ENCODE measurements around the gene SHOX. TPM values are rescaled to one million over a fixed set of nuclear protein-coding genes. Genes with fewer than 3 reads are reported as not detected.

SHOX gene
- total and polyA plus RNA-seq, 7 donors: 0.06 to 0.60 (median 0.32) TPM; not detected in 3

GRCh38 chrX:685120-686032 lies 54.8 kb downstream of the SHOX start:
- intact Hi-C loops (cut with DNase I): no loop called here
- DNase-seq: no peak
- TF ChIP-seq POLR2AphosphoS5 (IDR thresholded peaks at IDR 0.05) (no peak), POLR2A (IDR thresholded peaks at IDR 0.05) (no peak)
- 86 to 89% methylated on average over 13 of the region's 13 CpGs for WGBS, 2 donors
- no peak overlapping the region for H3K4me3 ChIP-seq
- no peaks in the 10 kb centered on the region for H3K9me3 ChIP-seq
- H3K4me1 ChIP-seq: no peaks in the 10 kb centered on the region
- no peaks in the 10 kb centered on the region for H3K36me3 ChIP-seq
- peaks cover 0 to 9% (median 0%) of the 10 kb centered on the region in 3 donors for H3K27me3 ChIP-seq
- H3K27ac ChIP-seq: no peak overlapping the region

GRCh38 chrX:689983-690382 lies 59.4 kb downstream of the SHOX start:
- WGBS, 2 donors: 88 to 95% methylated on average over 7 of the region's 7 CpGs
- H3K9me3 ChIP-seq: peaks cover 0 to 1% (median 0%) of the 10 kb centered on the region in 4 donors
- H3K36me3 ChIP-seq: no peaks in the 10 kb centered on the region
- no peak overlapping the region for H3K4me3 ChIP-seq
- H3K27me3 ChIP-seq: no peaks in the 10 kb centered on the region
- TF ChIP-seq POLR2A (IDR thresholded peaks at IDR 0.05): no peak
- no peak overlapping the region for H3K27ac ChIP-seq
- no peak for DNase-seq
- H3K4me1 ChIP-seq: no peaks in the 10 kb centered on the region
- intact Hi-C loops (cut with DNase I): no loop called here

DNA sequence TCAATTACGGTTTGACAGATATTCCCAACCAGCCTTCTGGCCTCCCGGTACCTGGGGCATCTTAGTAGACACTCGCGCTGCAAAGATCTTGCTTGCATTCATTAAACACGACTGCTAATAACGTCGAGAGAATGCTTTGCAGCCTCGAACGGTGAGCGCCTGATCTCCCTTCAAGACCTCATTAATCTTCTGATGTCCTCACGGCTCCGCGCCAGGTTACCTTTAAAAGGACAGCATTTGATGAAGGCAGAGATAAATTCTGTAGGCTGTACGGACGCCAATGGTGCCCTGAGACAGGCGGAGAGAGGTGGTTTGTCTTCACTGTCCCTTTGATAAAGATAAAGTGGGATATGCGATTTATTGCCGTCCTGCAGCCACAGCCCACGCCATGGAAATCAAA lies 64.2 kb downstream of the SHOX start:
- Histone ChIP-seq H3K4me3 (no peak overlapping the region), H3K27me3 (no peaks in the 10 kb centered on the region), H3K36me3 (no peaks in the 10 kb centered on the region), H3K4me1 (no peaks in the 10 kb centered on the region), H3K9me3 (peaks cover 0 to 8% (median 4%) of the 10 kb centered on the region in 4 donors), H3K27ac (no peak overlapping the region)
- WGBS, 2 donors: 87 to 91% methylated on average over 19 of the region's 19 CpGs
- intact Hi-C loops (cut with DNase I): no loop called here
- DNase-seq: peak; percentile 19
- TF ChIP-seq POLR2A (IDR thresholded peaks at IDR 0.05) (no peak), CTCF (IDR thresholded peaks at IDR 0.05) (no peak), EP300 (IDR thresholded peaks at IDR 0.05) (no peak), POLR2AphosphoS5 (IDR thresholded peaks at IDR 0.05) (no peak)

GRCh38 chrX:698206-698605 lies 67.6 kb downstream of the SHOX start:
- no peaks in the 10 kb centered on the region for H3K27me3 ChIP-seq
- H3K36me3 ChIP-seq: no peaks in the 10 kb centered on the region
- 41 to 78% methylated on average over 20 of the region's 20 CpGs for WGBS, 2 donors
- no peak overlapping the region for H3K27ac ChIP-seq
- H3K4me1 ChIP-seq: no peaks in the 10 kb centered on the region
- TF ChIP-seq POLR2AphosphoS5 (IDR thresholded peaks at IDR 0.05) (no peak), CTCF (IDR thresholded peaks at IDR 0.05) (no peak), EP300 (IDR thresholded peaks at IDR 0.05) (no peak), POLR2A (IDR thresholded peaks at IDR 0.05) (no peak)
- no peak overlapping the region for H3K4me3 ChIP-seq
- peak; percentile 7 for DNase-seq
- H3K9me3 ChIP-seq: peaks cover 0 to 8% (median 4%) of the 10 kb centered on the region in 4 donors
- intact Hi-C loops (cut with DNase I): no loop called here

GRCh38 chrX:700936-701335 lies 70.3 kb downstream of the SHOX start:
- Histone ChIP-seq H3K9me3 (peaks cover 0 to 4% (median 0%) of the 10 kb centered on the region in 4 donors), H3K4me1 (no peaks in the 10 kb centered on the region), H3K36me3 (no peaks in the 10 kb centered on the region), H3K4me3 (no peak overlapping the region), H3K27me3 (no peaks in the 10 kb centered on the region), H3K27ac (no peak overlapping the region)
- intact Hi-C loops (cut with DNase I): no loop called here
- WGBS, 2 donors: 55 to 57% methylated on average over 6 of the region's 6 CpGs
- TF ChIP-seq POLR2A (IDR thresholded peaks at IDR 0.05) (no peak), EP300 (IDR thresholded peaks at IDR 0.05) (no peak), CTCF (IDR thresholded peaks at IDR 0.05) (no peak), POLR2AphosphoS5 (IDR thresholded peaks at IDR 0.05) (no peak)
- no peak for DNase-seq

Measured in sigmoid colon (tissue), 7 donors.